Sigmoid colon (tissue), 7 donors: ENCODE measurements around the gene PLCB2. TPM values are rescaled to one million over a fixed set of nuclear protein-coding genes. Genes with fewer than 3 reads are reported as not detected.

ENCODE experiments used
- DNase-seq: peaks from one replicate; pipeline ENCODE4 v3.0.0-alpha.2; 2019
- H3K27ac ChIP-seq, 4 donors: fragments of 200-600 bp; sonication (generic); one replicate each; pipeline ENCODE4 v1.5.1; 2016 to 2019; ENCODE audit warnings: mild to moderate bottlenecking in 1 of 4
- H3K27me3 ChIP-seq, 3 donors: fragments of 200-600 bp; sonication (generic); one replicate each; pipeline ENCODE4 v1.5.1; 2019; ENCODE audit warnings: mild to moderate bottlenecking in 1 of 3
- H3K36me3 ChIP-seq, 4 donors: fragments of 200-600 bp; sonication (generic); one replicate each; pipeline ENCODE4 v1.5.1; 2016 to 2019
- H3K4me1 ChIP-seq, 4 donors: fragments of 200-600 bp; sonication (generic); one replicate each; pipeline ENCODE4 v1.5.1; 2017 to 2019
- H3K4me3 ChIP-seq, 4 donors: fragments of 200-600 bp; sonication (generic); one replicate each; pipeline ENCODE4 v1.5.1; 2017 to 2019; ENCODE audit warnings: mild to moderate bottlenecking in 2 of 4, moderate library complexity in 1 of 4
- H3K9me3 ChIP-seq, 4 donors: fragments of 200-600 bp in 3 of 4; sonication (generic) in 3 of 4; one replicate each; pipeline versions ENCODE4 v1.5.1 to v1.6.1; 2013 to 2019
- CTCF ChIP-seq, 4 experiments: fragments of 450-650 bp in 3 of 4; fragments of 200-600 bp in 1 of 4; IDR thresholded peaks; one replicate each; pipeline ENCODE4 v1.5.1; 2016 to 2019; ENCODE audit warnings: antibody characterized with exemption in 4 of 4, mild to moderate bottlenecking in 3 of 4, moderate library complexity in 2 of 4
- EP300 ChIP-seq, 4 donors: sonication (generic); formaldehyde crosslinking; IDR thresholded peaks; one replicate each; pipeline ENCODE4 v1.6.1; 2017; ENCODE audit warnings: antibody characterized with exemption in 4 of 4
- POLR2A ChIP-seq, 2 donors: fragments of 450-650 bp; IDR thresholded peaks; one replicate each; pipeline ENCODE4 v1.6.1; 2016; ENCODE audit warnings: antibody characterized with exemption in 2 of 2, mild to moderate bottlenecking in 2 of 2, moderate library complexity in 2 of 2
- POLR2AphosphoS5 ChIP-seq, 4 donors: sonication (generic); formaldehyde crosslinking; IDR thresholded peaks; one replicate each; pipeline ENCODE4 v1.6.1; 2017; ENCODE audit warnings: antibody characterized with exemption in 4 of 4
- WGBS, 2 donors: extraction: QIAGEN DNeasy Blood & Tissue Kit; methylation state at CpG; one replicate each; pipeline ENCODE4 v1.1.7; 2013; 5-methylcytosine and 5-hydroxymethylcytosine counted together
- intact Hi-C: fragments of 100-400 bp; cut with DNase I; formaldehyde crosslinking; loops from one replicate; pipeline ENCODE4 v1.15.1; 2023
- polyA plus RNA-seq, 3 donors: library from polyadenylated mRNA; stranded (reverse); fragments of 200-250 nt; gene quantifications; one replicate each; pipeline ENCODE4 v1.2.3, GENCODE V29; 2013
- total RNA-seq, 4 donors: library from RNA; depleted of rRNA; stranded (reverse); fragments of >200 nt; gene quantifications; one replicate each; pipeline ENCODE4 v1.1.0, GENCODE V29; 2016
- donor health status: healthy with polysubstance abuse.
- donor health status: Bipolar disorder and iron deficiency.
- donor health status: healthy.

Gene PLCB2
- total and polyA plus RNA-seq, 7 donors: 2.4 to 27.5 (median 7.2) TPM

GRCh38 chr15:40278026-40278425 lies 29.7 kb downstream of the PLCB2 start:
- Histone ChIP-seq H3K4me1 (peaks cover 0 to 27% (median 24%) of the 10 kb centered on the region in 4 donors), H3K36me3 (no peaks in the 10 kb centered on the region), H3K9me3 (no peaks in the 10 kb centered on the region), H3K27me3 (peaks cover 30 to 57% (median 43%) of the 10 kb centered on the region in 3 donors), H3K4me3 (no peak overlapping the region), H3K27ac (no peak overlapping the region)
- WGBS, 2 donors: 79 to 80% methylated on average over 10 of the region's 10 CpGs
- no peak for DNase-seq
- no peak for TF ChIP-seq CTCF (IDR thresholded peaks at IDR 0.05)
- no peak for TF ChIP-seq POLR2A (IDR thresholded peaks at IDR 0.05)
- no peak for TF ChIP-seq POLR2AphosphoS5 (IDR thresholded peaks at IDR 0.05)
- no peak for TF ChIP-seq EP300 (IDR thresholded peaks at IDR 0.05)
- intact Hi-C loops: no loop called here

- Histone ChIP-seq H3K36me3 (no peaks in the 10 kb centered on the region), H3K27me3 (peaks cover 25 to 51% (median 37%) of the 10 kb centered on the region in 3 donors), H3K27ac (no peak overlapping the region), H3K4me3 (no peak overlapping the region), H3K9me3 (no peaks in the 10 kb centered on the region), H3K4me1 (peaks cover 0 to 22% (median 18%) of the 10 kb centered on the region in 4 donors)
- intact Hi-C loops: no loop called here
- TF ChIP-seq CTCF (IDR thresholded peaks at IDR 0.05) (no peak), POLR2A (IDR thresholded peaks at IDR 0.05) (no peak), POLR2AphosphoS5 (IDR thresholded peaks at IDR 0.05) (no peak), EP300 (IDR thresholded peaks at IDR 0.05) (no peak)
- no peak for DNase-seq
- WGBS, 2 donors: 44 to 72% methylated on average over 16 of the region's 16 CpGs
Measured at GRCh38 chr15:40277471-40277870, 30.3 kb downstream of the PLCB2 start.

GRCh38 chr15:40276927-40277326 lies 30.8 kb downstream of the PLCB2 start:
- Histone ChIP-seq H3K4me1 (peaks cover 0 to 16% (median 13%) of the 10 kb centered on the region in 4 donors), H3K9me3 (no peaks in the 10 kb centered on the region), H3K36me3 (no peaks in the 10 kb centered on the region), H3K27me3 (peaks cover 22 to 46% (median 32%) of the 10 kb centered on the region in 3 donors), H3K4me3 (no peak overlapping the region), H3K27ac (no peak overlapping the region)
- WGBS, 2 donors: 70 to 73% methylated on average over 4 of the region's 4 CpGs
- intact Hi-C loops: no loop called here
- no peak for TF ChIP-seq POLR2A (IDR thresholded peaks at IDR 0.05)
- DNase-seq: no peak

- 92 to 94% methylated on average over 7 of the region's 7 CpGs for WGBS, 2 donors
- no peaks in the 10 kb centered on the region for H3K36me3 ChIP-seq
- H3K4me3 ChIP-seq: no peak overlapping the region
- H3K4me1 ChIP-seq: peaks cover 0 to 9% (median 6%) of the 10 kb centered on the region in 4 donors
- H3K27ac ChIP-seq: no peak overlapping the region
- H3K9me3 ChIP-seq: no peaks in the 10 kb centered on the region
- peaks cover 13 to 36% (median 22%) of the 10 kb centered on the region in 3 donors for H3K27me3 ChIP-seq
- intact Hi-C loops: no loop called here
- no peak for TF ChIP-seq EP300 (IDR thresholded peaks at IDR 0.05)
- TF ChIP-seq CTCF (IDR thresholded peaks at IDR 0.05): no peak
- TF ChIP-seq POLR2A (IDR thresholded peaks at IDR 0.05): no peak
- TF ChIP-seq POLR2AphosphoS5 (IDR thresholded peaks at IDR 0.05): no peak
- no peak for DNase-seq
Measured at GRCh38 chr15:40275954-40276353, 31.8 kb downstream of the PLCB2 start.

GRCh38 chr15:40275523-40275922 lies 32.2 kb downstream of the PLCB2 start:
- Histone ChIP-seq H3K4me3 (no peak overlapping the region), H3K36me3 (no peaks in the 10 kb centered on the region), H3K4me1 (peaks cover 0 to 9% (median 6%) of the 10 kb centered on the region in 4 donors), H3K27me3 (peaks cover 8 to 32% (median 18%) of the 10 kb centered on the region in 3 donors), H3K27ac (no peak overlapping the region), H3K9me3 (no peaks in the 10 kb centered on the region)
- no peak for DNase-seq
- intact Hi-C loops: no loop called here
- no peak for TF ChIP-seq POLR2AphosphoS5 (IDR thresholded peaks at IDR 0.05)
- no peak for TF ChIP-seq CTCF (IDR thresholded peaks at IDR 0.05)
- TF ChIP-seq POLR2A (IDR thresholded peaks at IDR 0.05): no peak
- no peak for TF ChIP-seq EP300 (IDR thresholded peaks at IDR 0.05)
- 81 to 89% methylated on average over 5 of the region's 5 CpGs for WGBS, 2 donors
